ENCODE results near the gene PLCH1. TPM values are rescaled to one million over a fixed set of nuclear protein-coding genes. Genes with fewer than 3 reads are reported as not detected.

Gene PLCH1
- total and polyA plus RNA-seq, 2 of the 8 experiments (the other 6 are each of a cell fraction or from before 2014, with no cell fraction given), result 5.8 to 17.2 TPM

DNA sequence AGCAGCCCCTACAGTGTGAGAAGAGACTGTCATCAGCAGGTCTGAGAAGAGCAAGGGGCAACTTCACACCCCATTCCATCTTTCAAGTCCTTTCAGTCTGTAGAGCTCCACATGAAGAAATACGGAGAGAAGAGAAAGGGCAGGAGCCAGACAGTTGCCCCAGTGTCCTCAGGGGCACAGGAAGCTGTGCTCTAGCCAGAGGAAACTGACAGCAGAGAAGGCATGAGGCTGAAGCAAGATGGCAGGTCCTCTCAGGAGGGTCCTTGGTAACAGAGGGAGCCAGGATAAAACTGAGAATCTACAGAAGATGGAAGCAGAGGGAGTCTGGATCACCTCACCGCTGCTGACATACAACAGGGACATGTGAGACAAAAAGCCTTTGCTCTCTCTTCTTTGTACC lies 47.3 kb downstream of the PLCH1 start:
- Histone ChIP-seq H2AFZ (ENCODE audit: low read length) (no peak overlapping the region), H4K5ac (ENCODE audit: insufficient read length, low read depth, low read length) (no peak overlapping the region), H2AK5ac (ENCODE audit: low read depth, low read length) (no peak overlapping the region), H3K9me3 (ENCODE audit: insufficient read depth in 2 of 2, low read depth in 1 of 2, low read length in 1 of 2) (no peaks in the 10 kb centered on the region), H2BK120ac (replicated peaks; ENCODE audit: low read depth, low read length) (no peak overlapping the region), H3K23ac (ENCODE audit: insufficient read length) (no peak overlapping the region), H3K9ac (replicated peaks in 1 of 4; ENCODE audit: extremely low read depth in 1 of 4, low read depth in 3 of 4, low read length in 3 of 4) (no peak overlapping the region), H3K4ac (replicated peaks; ENCODE audit: insufficient read length, low read depth, low read length) (no peak overlapping the region), H2BK20ac (ENCODE audit: low read length) (no peak overlapping the region), H3K56ac (replicated peaks; ENCODE audit: insufficient read length, low read depth, low read length) (no peak overlapping the region), H3K4me2 (ENCODE audit: insufficient read depth in 1 of 2, low read depth in 2 of 2, low read length in 2 of 2) (no peak overlapping the region), H4K8ac (ENCODE audit: extremely low read depth, insufficient read depth, low read length) (no peak overlapping the region), H3K23me2 (ENCODE audit: low read depth, low read length) (no peaks in the 10 kb centered on the region), H4K20me1 (replicated peaks in 1 of 2; ENCODE audit: control insufficient read depth in 1 of 2, insufficient read depth in 2 of 2, low read length in 2 of 2) (no peaks in the 10 kb centered on the region), H3K4me1 (replicated peaks in 1 of 4; ENCODE audit: control insufficient read depth in 3 of 4, insufficient read depth in 4 of 4, low read length in 3 of 4) (no peaks in the 10 kb centered on the region; a peak in 1 of 7 replicates), H3K18ac (ENCODE audit: extremely low read depth, low read length) (no peak overlapping the region), H3K79me1 (ENCODE audit: low read depth, low read length) (peaks cover 3% of the 10 kb centered on the region; the same call in 1 of the 2 replicates), H2BK12ac (ENCODE audit: low read depth, low read length) (no peak overlapping the region), H3K36me3 (ENCODE audit: control insufficient read depth in 2 of 4, insufficient read depth in 4 of 4, low read length in 3 of 4) (no peaks in the 10 kb centered on the region; a peak in 1 of 8 replicates), H2BK15ac (ENCODE audit: low read length) (no peak overlapping the region), H3K27me3 (replicated peaks in 1 of 4; ENCODE audit: control insufficient read depth in 3 of 4, extremely low read depth in 1 of 4, insufficient read depth in 3 of 4, low read length in 3 of 4) (no peaks in the 10 kb centered on the region), H3K14ac (ENCODE audit: insufficient read length) (no peak overlapping the region), H3K79me2 (ENCODE audit: control insufficient read depth in 1 of 2, insufficient read depth in 2 of 2, low read length in 2 of 2) (0 out of 4 replicates have a peak, but pooled peaks cover 0 to 7% of the 10 kb centered on the region in 2 experiments), H2BK5ac (ENCODE audit: low read depth, low read length) (no peak overlapping the region), H4K91ac (replicated peaks; ENCODE audit: insufficient read length, low read length) (no peak overlapping the region), H3K27ac (ENCODE audit: low read depth, low read length) (no peak overlapping the region), H3K4me3 (ENCODE audit: extremely low read depth in 1 of 4, insufficient read depth in 2 of 4, low read depth in 3 of 4, low read length in 4 of 4) (no peak overlapping the region)
- ChIA-PET CTCF (ENCODE audit: partially characterized antibody) (interaction anchor here (0.9 to 1.8 kb wide), 3 partner anchors 293 to 315 kb away, joined by 3 to 11 read pairs (median 3); no protein-coding TSS in a partner anchor), POLR2A (ENCODE audit: partially characterized antibody) (interaction anchor here (1.8 kb wide), 1 partner anchor 9 kb away, joined by 7 read pairs; no protein-coding TSS in a partner anchor)
- TF ChIP-seq KDM5A (IDR thresholded peaks at IDR 0.05; ENCODE audit: low read length) (no peak), FOSL1 (IDR thresholded peaks at IDR 0.05; ENCODE audit: insufficient read depth, low read depth, low read length) (no peak)
- no peak for DNase-seq (ENCODE audit: low read depth in 1 of 2, low spot score in 2 of 2)
- no peak for FAIRE-seq
- 80% methylated on average over 2 of the region's 2 CpGs; no CpG with 5 or more reads in 1 of the 2 experiments for WGBS, 2 experiments (ENCODE audit: extremely low coverage in 1 of 2, insufficient coverage in 1 of 2, insufficient read length in 1 of 2, insufficient replicate concordance in 2 of 2, low coverage in 1 of 2, low lambda C conversion rate in 2 of 2, missing lambda C conversion rate in 1 of 2)

Data from H1 (cell line).